ENCODE data around the gene PDE4D.

GRCh38 chr5:59830536-59831200 lies 62.9 kb downstream of the PDE4D start:
- TF ChIP-seq POLR2AphosphoS5 (IDR thresholded peaks at IDR 0.05; ENCODE audit: low read depth, low read length) (no peak), SPI1 (IDR thresholded peaks at IDR 0.05; ENCODE audit: low read depth, low read length) (no peak), POLR2A (IDR thresholded peaks at IDR 0.05; ENCODE audit: low read depth, low read length) (no peak), TAF1 (IDR thresholded peaks at IDR 0.05; ENCODE audit: low read depth, low read length) (no peak), PAX5 (IDR thresholded peaks at IDR 0.05; ENCODE audit: insufficient read depth, low read length, severe bottlenecking) (no peak)
